HEK293 (cell line): ENCODE results near the gene SERTAD3.

Experiments used
- KLF9 ChIP-seq: fragments of 450-650 bp; formaldehyde crosslinking; IDR thresholded peaks from 2 replicates; pipeline ENCODE4 v1.5.1; 2016; ENCODE audit warnings: missing biosample characterization, missing genetic modification characterization, low read depth
- PBX3 ChIP-seq: sonication (generic); formaldehyde crosslinking; IDR thresholded peaks from 2 replicates; pipeline ENCODE4 v1.8.1; 2022; ENCODE audit warnings: mild to moderate bottlenecking, moderate library complexity, missing genetic modification reagents
- PRDM10 ChIP-seq: fragments of 450-650 bp; formaldehyde crosslinking; IDR thresholded peaks from 2 replicates; pipeline ENCODE4 v1.5.1; 2016; ENCODE audit warnings: missing biosample characterization, missing genetic modification characterization
- ZBTB20 ChIP-seq: fragments of 450-650 bp; formaldehyde crosslinking; IDR thresholded peaks from 2 replicates; pipeline ENCODE4 v1.5.1; 2016; ENCODE audit warnings: missing biosample characterization, missing genetic modification characterization
- ZFP41 ChIP-seq: fragments of 450-650 bp; formaldehyde crosslinking; IDR thresholded peaks from 2 replicates; pipeline ENCODE4 v1.5.1; 2016; ENCODE audit warnings: missing biosample characterization, missing genetic modification characterization, borderline replicate concordance
- ZNF155 ChIP-seq: fragments of 450-650 bp; formaldehyde crosslinking; IDR thresholded peaks from 2 replicates; pipeline ENCODE4 v1.5.1; 2016; ENCODE audit warnings: missing biosample characterization, missing genetic modification characterization
- ZNF292 ChIP-seq: fragments of 450-650 bp; formaldehyde crosslinking; IDR thresholded peaks from 2 replicates; pipeline ENCODE4 v1.5.1; 2016; ENCODE audit warnings: low read depth, missing biosample characterization, missing genetic modification characterization, borderline replicate concordance
- ZNF416 ChIP-seq: fragments of 450-650 bp; formaldehyde crosslinking; IDR thresholded peaks from 2 replicates; pipeline ENCODE4 v1.5.1; 2016; ENCODE audit warnings: missing biosample characterization, missing genetic modification characterization
- ZNF580 ChIP-seq: fragments of 450-650 bp; formaldehyde crosslinking; IDR thresholded peaks from 2 replicates; pipeline ENCODE4 v1.5.1; 2016; ENCODE audit warnings: missing biosample characterization, missing genetic modification characterization
- ZNF629 ChIP-seq: fragments of 450-650 bp; formaldehyde crosslinking; IDR thresholded peaks from 2 replicates; pipeline ENCODE4 v1.5.1; 2017; ENCODE audit warnings: missing biosample characterization, missing genetic modification characterization
- TF ChIP-seq, protein P1 (sequence below): fragments of 450-650 bp; formaldehyde crosslinking; IDR thresholded peaks from 2 replicates; pipeline ENCODE4 v1.5.1; 2016; ENCODE audit warnings: missing biosample characterization, missing genetic modification characterization
- TF ChIP-seq, protein P2 (sequence below): fragments of 450-650 bp; formaldehyde crosslinking; IDR thresholded peaks from 2 replicates; pipeline ENCODE4 v1.5.1; 2016; ENCODE audit warnings: missing biosample characterization, missing genetic modification characterization
- TF ChIP-seq, protein P3 (sequence below): fragments of 450-650 bp; formaldehyde crosslinking; IDR thresholded peaks from 2 replicates; pipeline ENCODE4 v1.5.1; 2016; ENCODE audit warnings: missing biosample characterization, missing genetic modification characterization
- TF ChIP-seq, protein P4 (sequence below): fragments of 450-650 bp; formaldehyde crosslinking; IDR thresholded peaks from 2 replicates; pipeline ENCODE4 v1.5.1; 2016; ENCODE audit warnings: missing biosample characterization, missing genetic modification characterization

GRCh38 chr19:40449506-40449905 lies 5.4 kb upstream of the SERTAD3 start:
- TF ChIP-seq PRDM10 (tag by site-specific recombination), result no peak
- TF ChIP-seq, protein P1, sequence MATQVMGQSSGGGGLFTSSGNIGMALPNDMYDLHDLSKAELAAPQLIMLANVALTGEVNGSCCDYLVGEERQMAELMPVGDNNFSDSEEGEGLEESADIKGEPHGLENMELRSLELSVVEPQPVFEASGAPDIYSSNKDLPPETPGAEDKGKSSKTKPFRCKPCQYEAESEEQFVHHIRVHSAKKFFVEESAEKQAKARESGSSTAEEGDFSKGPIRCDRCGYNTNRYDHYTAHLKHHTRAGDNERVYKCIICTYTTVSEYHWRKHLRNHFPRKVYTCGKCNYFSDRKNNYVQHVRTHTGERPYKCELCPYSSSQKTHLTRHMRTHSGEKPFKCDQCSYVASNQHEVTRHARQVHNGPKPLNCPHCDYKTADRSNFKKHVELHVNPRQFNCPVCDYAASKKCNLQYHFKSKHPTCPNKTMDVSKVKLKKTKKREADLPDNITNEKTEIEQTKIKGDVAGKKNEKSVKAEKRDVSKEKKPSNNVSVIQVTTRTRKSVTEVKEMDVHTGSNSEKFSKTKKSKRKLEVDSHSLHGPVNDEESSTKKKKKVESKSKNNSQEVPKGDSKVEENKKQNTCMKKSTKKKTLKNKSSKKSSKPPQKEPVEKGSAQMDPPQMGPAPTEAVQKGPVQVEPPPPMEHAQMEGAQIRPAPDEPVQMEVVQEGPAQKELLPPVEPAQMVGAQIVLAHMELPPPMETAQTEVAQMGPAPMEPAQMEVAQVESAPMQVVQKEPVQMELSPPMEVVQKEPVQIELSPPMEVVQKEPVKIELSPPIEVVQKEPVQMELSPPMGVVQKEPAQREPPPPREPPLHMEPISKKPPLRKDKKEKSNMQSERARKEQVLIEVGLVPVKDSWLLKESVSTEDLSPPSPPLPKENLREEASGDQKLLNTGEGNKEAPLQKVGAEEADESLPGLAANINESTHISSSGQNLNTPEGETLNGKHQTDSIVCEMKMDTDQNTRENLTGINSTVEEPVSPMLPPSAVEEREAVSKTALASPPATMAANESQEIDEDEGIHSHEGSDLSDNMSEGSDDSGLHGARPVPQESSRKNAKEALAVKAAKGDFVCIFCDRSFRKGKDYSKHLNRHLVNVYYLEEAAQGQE (tag by site-specific recombination), result no peak
- TF ChIP-seq ZNF580, result no peak
- no peak for TF ChIP-seq ZNF292 (tag by site-specific recombination)
- TF ChIP-seq, protein P2, sequence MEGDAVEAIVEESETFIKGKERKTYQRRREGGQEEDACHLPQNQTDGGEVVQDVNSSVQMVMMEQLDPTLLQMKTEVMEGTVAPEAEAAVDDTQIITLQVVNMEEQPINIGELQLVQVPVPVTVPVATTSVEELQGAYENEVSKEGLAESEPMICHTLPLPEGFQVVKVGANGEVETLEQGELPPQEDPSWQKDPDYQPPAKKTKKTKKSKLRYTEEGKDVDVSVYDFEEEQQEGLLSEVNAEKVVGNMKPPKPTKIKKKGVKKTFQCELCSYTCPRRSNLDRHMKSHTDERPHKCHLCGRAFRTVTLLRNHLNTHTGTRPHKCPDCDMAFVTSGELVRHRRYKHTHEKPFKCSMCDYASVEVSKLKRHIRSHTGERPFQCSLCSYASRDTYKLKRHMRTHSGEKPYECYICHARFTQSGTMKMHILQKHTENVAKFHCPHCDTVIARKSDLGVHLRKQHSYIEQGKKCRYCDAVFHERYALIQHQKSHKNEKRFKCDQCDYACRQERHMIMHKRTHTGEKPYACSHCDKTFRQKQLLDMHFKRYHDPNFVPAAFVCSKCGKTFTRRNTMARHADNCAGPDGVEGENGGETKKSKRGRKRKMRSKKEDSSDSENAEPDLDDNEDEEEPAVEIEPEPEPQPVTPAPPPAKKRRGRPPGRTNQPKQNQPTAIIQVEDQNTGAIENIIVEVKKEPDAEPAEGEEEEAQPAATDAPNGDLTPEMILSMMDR, result no peak
- TF ChIP-seq ZNF629 (tag by site-specific recombination), result no peak
- TF ChIP-seq ZBTB20 (tag by site-specific recombination), result no peak
- TF ChIP-seq, protein P3, sequence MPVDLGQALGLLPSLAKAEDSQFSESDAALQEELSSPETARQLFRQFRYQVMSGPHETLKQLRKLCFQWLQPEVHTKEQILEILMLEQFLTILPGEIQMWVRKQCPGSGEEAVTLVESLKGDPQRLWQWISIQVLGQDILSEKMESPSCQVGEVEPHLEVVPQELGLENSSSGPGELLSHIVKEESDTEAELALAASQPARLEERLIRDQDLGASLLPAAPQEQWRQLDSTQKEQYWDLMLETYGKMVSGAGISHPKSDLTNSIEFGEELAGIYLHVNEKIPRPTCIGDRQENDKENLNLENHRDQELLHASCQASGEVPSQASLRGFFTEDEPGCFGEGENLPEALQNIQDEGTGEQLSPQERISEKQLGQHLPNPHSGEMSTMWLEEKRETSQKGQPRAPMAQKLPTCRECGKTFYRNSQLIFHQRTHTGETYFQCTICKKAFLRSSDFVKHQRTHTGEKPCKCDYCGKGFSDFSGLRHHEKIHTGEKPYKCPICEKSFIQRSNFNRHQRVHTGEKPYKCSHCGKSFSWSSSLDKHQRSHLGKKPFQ (tag by site-specific recombination), result no peak
- TF ChIP-seq ZNF416 (tag by site-specific recombination), result no peak
- TF ChIP-seq, protein P4, sequence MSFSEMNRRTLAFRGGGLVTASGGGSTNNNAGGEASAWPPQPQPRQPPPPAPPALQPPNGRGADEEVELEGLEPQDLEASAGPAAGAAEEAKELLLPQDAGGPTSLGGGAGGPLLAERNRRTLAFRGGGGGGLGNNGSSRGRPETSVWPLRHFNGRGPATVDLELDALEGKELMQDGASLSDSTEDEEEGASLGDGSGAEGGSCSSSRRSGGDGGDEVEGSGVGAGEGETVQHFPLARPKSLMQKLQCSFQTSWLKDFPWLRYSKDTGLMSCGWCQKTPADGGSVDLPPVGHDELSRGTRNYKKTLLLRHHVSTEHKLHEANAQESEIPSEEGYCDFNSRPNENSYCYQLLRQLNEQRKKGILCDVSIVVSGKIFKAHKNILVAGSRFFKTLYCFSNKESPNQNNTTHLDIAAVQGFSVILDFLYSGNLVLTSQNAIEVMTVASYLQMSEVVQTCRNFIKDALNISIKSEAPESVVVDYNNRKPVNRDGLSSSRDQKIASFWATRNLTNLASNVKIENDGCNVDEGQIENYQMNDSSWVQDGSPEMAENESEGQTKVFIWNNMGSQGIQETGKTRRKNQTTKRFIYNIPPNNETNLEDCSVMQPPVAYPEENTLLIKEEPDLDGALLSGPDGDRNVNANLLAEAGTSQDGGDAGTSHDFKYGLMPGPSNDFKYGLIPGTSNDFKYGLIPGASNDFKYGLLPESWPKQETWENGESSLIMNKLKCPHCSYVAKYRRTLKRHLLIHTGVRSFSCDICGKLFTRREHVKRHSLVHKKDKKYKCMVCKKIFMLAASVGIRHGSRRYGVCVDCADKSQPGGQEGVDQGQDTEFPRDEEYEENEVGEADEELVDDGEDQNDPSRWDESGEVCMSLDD (tag by site-specific recombination), result no peak
- no peak for TF ChIP-seq KLF9 (tag by site-specific recombination)
- no peak for TF ChIP-seq ZNF155
- no peak for TF ChIP-seq PBX3 (CRISPR knock-in tag)
- no peak for TF ChIP-seq ZFP41 (tag by site-specific recombination)
